DMS 273 (cell line): Measurements from ENCODE around the gene APBA2.
"Not testable (repeated sequence)": the region's sequence is repeated elsewhere in the genome, so short reads cannot be mapped to it uniquely, and the experiment has no call there.

Experiments
- DNase-seq: peaks from one replicate; lab custom pipeline; 2025; ENCODE audit not compliant: unreplicated experiment; lab: John Stamatoyannopoulos, UW

The APBA2 gene

GRCh38 chr15:28995705-28996104 is 109.9 kb downstream of the APBA2 start:
- DNase-seq: no peak

GRCh38 chr15:28996289-28996688 is 110.5 kb downstream of the APBA2 start:
- DNase-seq: no peak

GRCh38 chr15:28996953-28997352 is 111.2 kb downstream of the APBA2 start:
- DNase-seq: no peak

- DNase-seq: no peak
Measured at GRCh38 chr15:28997791-28998190, 112.0 kb downstream of the APBA2 start.

GRCh38 chr15:28998511-28998910 is 112.7 kb downstream of the APBA2 start:
- no peak for DNase-seq

GRCh38 chr15:29003191-29003839 is 117.5 kb downstream of the APBA2 start:
- DNase-seq: no peak

- no peak for DNase-seq
Measured at GRCh38 chr15:29003840-29004233, 118.1 kb downstream of the APBA2 start.

- DNase-seq: no peak
Measured at GRCh38 chr15:29005931-29006330, 120.2 kb downstream of the APBA2 start.

- DNase-seq: no peak
Measured at GRCh38 chr15:29008846-29009245, 123.1 kb downstream of the APBA2 start.

- DNase-seq: no peak
Measured at GRCh38 chr15:29012097-29012496, 126.3 kb downstream of the APBA2 start.

GRCh38 chr15:29014493-29014892 is 128.7 kb downstream of the APBA2 start:
- no peak for DNase-seq

GRCh38 chr15:29016518-29016917 is 130.7 kb downstream of the APBA2 start:
- DNase-seq: no peak

- DNase-seq: no peak
Measured at GRCh38 chr15:29018120-29018805, 132.5 kb downstream of the APBA2 start.

- no peak for DNase-seq
Measured at GRCh38 chr15:29018995-29019976, 133.5 kb downstream of the APBA2 start.

GRCh38 chr15:29021857-29022256 is 136.1 kb downstream of the APBA2 start:
- DNase-seq: no peak

- no peak for DNase-seq
Measured at GRCh38 chr15:29024662-29025061, 138.9 kb downstream of the APBA2 start.

GRCh38 chr15:29025411-29025810 is 139.6 kb downstream of the APBA2 start:
- DNase-seq: not testable (repeated sequence)

- DNase-seq: not testable (repeated sequence)
Measured at GRCh38 chr15:29028158-29028557, 142.4 kb downstream of the APBA2 start.

- no peak for DNase-seq
Measured at GRCh38 chr15:29029651-29030195, 143.9 kb downstream of the APBA2 start.

- DNase-seq: no peak
Measured at GRCh38 chr15:29031502-29032228, 145.9 kb downstream of the APBA2 start.

- DNase-seq: no peak
Measured at GRCh38 chr15:29032229-29032625, 146.5 kb downstream of the APBA2 start.
